SJCRH30 (cell line): ENCODE measurements around the gene SNAP47. TPM values are rescaled to one million over a fixed set of nuclear protein-coding genes. Genes with fewer than 3 reads are reported as not detected.
"Not testable (repeated sequence)": the region's sequence is repeated elsewhere in the genome, so short reads cannot be mapped to it uniquely, and the experiment has no call there.

Experiments
- DNase-seq, 2 experiments: peaks; one replicate each; pipeline ENCODE4 v3.0.0-alpha.2; 2015 to 2020
- H3K27ac ChIP-seq: fragments of 250-450 bp; sonication (Bioruptor Pico); 2 replicates; pipeline ENCODE4 v1.5.1; 2020; ENCODE audit warnings: mild to moderate bottlenecking, moderate library complexity
- H3K27me3 ChIP-seq: fragments of 250-450 bp; sonication (Bioruptor Pico); 2 replicates; pipeline ENCODE4 v1.5.1; 2020; ENCODE audit warnings: mild to moderate bottlenecking, moderate library complexity
- H3K36me3 ChIP-seq: fragments of 250-450 bp; sonication (Bioruptor Pico); 2 replicates; pipeline ENCODE4 v1.5.1; 2020; ENCODE audit warnings: mild to moderate bottlenecking, moderate library complexity
- H3K4me1 ChIP-seq: fragments of 250-450 bp; sonication (Bioruptor Pico); 2 replicates; pipeline ENCODE4 v1.5.1; 2020; ENCODE audit warnings: mild to moderate bottlenecking, moderate library complexity
- H3K4me3 ChIP-seq: fragments of 250-450 bp; sonication (Bioruptor Pico); 2 replicates; pipeline ENCODE4 v1.5.1; 2020; ENCODE audit warnings: mild to moderate bottlenecking, moderate library complexity
- H3K9me3 ChIP-seq: fragments of 250-450 bp; sonication (Bioruptor Pico); replicated peaks from 2 replicates; pipeline ENCODE4 v1.5.1; 2020; ENCODE audit warnings: mild to moderate bottlenecking, moderate library complexity
- total RNA-seq: library from RNA; depleted of rRNA; stranded (reverse); fragments of >200 nt; shearing (Covaris generic); gene quantifications from 2 replicates; pipeline ENCODE4 v1.2.3, GENCODE V29; 2014; rRNA removed

The SNAP47 gene, protein sequence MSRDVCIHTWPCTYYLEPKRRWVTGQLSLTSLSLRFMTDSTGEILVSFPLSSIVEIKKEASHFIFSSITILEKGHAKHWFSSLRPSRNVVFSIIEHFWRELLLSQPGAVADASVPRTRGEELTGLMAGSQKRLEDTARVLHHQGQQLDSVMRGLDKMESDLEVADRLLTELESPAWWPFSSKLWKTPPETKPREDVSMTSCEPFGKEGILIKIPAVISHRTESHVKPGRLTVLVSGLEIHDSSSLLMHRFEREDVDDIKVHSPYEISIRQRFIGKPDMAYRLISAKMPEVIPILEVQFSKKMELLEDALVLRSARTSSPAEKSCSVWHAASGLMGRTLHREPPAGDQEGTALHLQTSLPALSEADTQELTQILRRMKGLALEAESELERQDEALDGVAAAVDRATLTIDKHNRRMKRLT
- 37.8 and 40.0 TPM in 2 replicates for total RNA-seq

DNA sequence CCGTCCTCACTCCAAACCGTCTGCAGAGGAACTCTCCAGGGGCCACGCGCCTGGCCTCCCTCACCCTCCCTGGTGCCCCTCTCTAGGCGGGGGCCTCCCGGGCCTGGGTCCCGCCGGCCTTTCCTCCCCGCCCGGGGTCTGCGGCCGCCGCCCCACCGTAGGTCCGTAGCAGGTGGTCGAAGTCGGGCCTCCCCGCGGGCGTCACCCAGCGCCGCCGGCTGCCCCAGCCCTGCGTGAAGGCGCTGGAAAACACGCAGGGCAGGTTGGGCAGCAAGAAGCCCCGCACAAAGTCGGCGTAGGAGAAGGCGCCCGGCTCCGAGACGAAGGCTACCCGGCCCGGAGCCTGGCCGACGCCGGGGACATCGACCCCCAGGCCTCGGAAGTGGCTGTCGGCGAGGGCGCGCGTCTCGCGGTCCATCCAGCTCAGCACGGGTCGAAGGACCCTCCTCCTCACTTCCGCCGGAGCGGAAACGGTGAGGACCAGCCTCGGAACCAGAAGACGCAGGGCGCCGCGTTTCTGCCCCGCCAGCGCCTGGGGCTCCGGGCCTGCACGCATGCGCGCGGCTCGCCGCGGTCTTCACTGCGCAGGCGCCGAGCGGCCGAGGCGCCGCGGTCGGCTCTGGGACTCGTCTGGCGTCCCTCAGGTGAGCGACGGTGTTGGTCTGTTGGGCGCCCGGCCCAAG, at the start of gene SNAP47, which contains the start of gene JMJD4:
SNAP47 (plus strand) TSS at position 580 of the 683 bp plus-strand sequence. CDS start 12,302 bp downstream, outside the sequence.
JMJD4 (minus strand) TSS at position 447 of the 683 bp plus-strand sequence; CDS start at position 418, 29 bp downstream.
- Histone ChIP-seq H3K27me3 (no peaks in the 10 kb centered on the region), H3K4me3 (peak within 1 kb of the TSS; percentile 90), H3K4me1 (no peaks in the 10 kb centered on the region), H3K9me3 (no peaks in the 10 kb centered on the region), H3K27ac (peak within 1 kb of the TSS; percentile 61), H3K36me3 (peaks cover 17% of the 10 kb centered on the region; the same call in 1 of the 2 replicates)
- peak; percentile 95 for DNase-seq

DNA sequence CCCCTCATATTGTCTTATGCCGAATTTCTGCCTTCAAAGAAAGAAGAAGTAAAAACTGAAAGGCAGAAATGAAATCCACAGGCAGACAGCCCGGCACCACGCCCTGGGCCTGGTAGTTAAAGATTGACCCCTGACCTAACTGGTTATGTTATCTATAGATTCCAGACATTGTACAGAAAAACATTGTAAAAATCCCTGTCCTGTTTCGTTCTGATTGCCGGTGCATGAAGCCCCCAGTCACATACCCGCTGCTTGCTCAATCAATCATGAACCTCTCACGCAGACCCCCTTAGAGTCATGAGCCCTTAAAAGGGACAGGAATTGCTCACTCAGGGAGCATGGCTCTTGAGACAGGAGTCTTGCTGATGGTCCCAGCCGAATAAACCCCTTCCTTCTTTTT, 49.4 kb upstream of the SNAP47 start:
- Histone ChIP-seq H3K27ac (no peak overlapping the region), H3K27me3 (no peaks in the 10 kb centered on the region), H3K36me3 (0 out of 2 replicates have a peak, but pooled peaks cover 3% of the 10 kb centered on the region), H3K9me3 (peaks cover 6% of the 10 kb centered on the region; the same call in 1 of the 2 replicates), H3K4me3 (no peak overlapping the region), H3K4me1 (no peaks in the 10 kb centered on the region)
- DNase-seq: no peak

DNA sequence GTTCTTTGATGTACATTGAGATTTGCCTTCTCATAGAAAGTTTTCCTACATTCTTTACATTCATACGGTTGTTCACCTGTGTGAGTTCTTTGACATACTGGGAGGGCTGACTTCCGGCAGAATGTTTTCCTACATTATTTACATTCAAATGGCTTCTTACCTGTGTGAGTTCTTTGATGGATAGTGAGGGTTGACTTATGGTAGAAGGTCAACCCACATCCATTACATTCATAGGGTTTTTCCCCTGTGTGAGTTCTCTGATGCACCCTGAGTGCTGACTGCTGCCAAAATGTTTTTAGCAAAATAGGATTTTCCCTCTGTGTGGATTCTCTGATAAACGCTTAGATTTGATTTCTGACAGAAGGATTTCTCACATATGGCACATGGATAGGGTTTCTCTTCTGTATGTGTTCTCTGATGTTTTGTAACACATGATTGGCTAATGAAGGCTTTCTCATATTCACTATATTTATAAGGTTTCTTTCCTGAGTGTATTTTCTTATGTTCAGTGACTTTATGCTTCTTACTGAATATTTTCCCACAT, 37.8 kb upstream of the SNAP47 start:
- Histone ChIP-seq H3K4me3 (no peak overlapping the region), H3K36me3 (no peaks in the 10 kb centered on the region), H3K27ac (no peak overlapping the region), H3K27me3 (no peaks in the 10 kb centered on the region), H3K9me3 (peaks cover 11% of the 10 kb centered on the region; the same call in 1 of the 2 replicates), H3K4me1 (no peaks in the 10 kb centered on the region)
- no peak for DNase-seq

DNA sequence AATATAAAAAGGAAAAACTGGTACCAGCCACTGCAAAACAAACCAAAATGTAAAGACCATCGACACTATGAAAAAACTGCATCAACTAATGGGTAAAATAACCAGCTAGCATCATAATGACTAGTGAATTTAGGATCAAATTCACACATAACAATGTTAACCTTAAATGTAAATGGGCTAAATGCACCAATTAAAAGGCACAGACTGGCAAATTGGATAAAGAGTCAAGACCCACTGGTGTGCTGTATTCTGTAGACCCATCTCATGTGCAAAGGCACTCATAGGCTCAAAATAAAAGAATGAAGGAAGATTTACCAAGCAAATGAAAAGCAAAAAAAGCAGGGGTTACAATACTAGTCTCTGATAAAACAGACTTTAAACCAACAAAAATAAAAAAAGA, 33.6 kb upstream of the SNAP47 start:
- not testable (repeated sequence) for H3K27me3 ChIP-seq, DNase-seq, H3K36me3 ChIP-seq, H3K27ac ChIP-seq, H3K9me3 ChIP-seq, H3K4me3 ChIP-seq, H3K4me1 ChIP-seq

DNA sequence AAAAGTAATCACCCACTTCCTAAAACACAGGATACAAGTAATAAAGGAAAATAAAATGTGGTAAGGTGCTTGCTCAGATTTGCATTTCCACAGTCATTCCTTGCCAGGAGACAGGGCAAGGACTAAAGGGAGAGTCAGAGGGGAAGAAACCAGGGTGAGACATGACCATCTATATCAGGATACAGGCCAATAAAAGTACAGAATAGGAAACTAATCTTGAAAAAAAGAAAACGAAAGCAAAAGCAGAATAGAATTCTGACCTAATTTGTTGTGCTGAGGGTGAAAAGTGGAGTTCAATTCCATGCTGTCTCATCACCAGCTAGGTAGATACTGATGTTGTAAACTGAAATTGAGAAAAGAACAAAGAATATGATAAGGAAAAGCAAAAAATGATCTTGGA, 27.4 kb upstream of the SNAP47 start:
- no peaks in the 10 kb centered on the region for H3K27me3 ChIP-seq
- no peak overlapping the region for H3K4me3 ChIP-seq

DNA sequence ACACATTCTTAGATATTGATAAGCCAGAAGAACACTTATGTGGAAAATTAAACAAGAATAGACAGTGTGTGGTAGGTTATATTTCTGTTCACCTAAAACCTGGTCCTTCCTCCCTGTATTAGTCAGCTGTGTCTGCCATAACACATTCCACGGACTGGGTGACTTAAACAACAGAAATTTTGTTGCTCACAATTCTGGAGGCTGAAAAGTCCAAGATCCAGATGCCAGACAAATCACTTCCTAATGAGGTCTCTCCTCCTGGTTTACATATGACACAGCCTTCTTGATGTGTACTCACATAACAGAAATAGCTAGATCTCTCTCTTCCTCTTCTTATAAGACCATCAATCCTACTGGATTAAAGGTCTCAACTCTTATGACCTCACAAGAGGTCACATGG, 25.8 kb upstream of the SNAP47 start:
- no peak overlapping the region for H3K4me3 ChIP-seq
- peaks cover 5% of the 10 kb centered on the region for H3K9me3 ChIP-seq
- no peak overlapping the region for H3K27ac ChIP-seq
- H3K36me3 ChIP-seq: no peaks in the 10 kb centered on the region
- H3K4me1 ChIP-seq: no peaks in the 10 kb centered on the region
- no peaks in the 10 kb centered on the region for H3K27me3 ChIP-seq
- DNase-seq: no peak

More for the DNA sequence above, 27.4 kb upstream of the SNAP47 start:
- Histone ChIP-seq H3K27ac (no peak overlapping the region), H3K4me1 (no peaks in the 10 kb centered on the region), H3K9me3 (peaks cover 10% of the 10 kb centered on the region), H3K36me3 (no peaks in the 10 kb centered on the region)
- DNase-seq: no peak

DNA sequence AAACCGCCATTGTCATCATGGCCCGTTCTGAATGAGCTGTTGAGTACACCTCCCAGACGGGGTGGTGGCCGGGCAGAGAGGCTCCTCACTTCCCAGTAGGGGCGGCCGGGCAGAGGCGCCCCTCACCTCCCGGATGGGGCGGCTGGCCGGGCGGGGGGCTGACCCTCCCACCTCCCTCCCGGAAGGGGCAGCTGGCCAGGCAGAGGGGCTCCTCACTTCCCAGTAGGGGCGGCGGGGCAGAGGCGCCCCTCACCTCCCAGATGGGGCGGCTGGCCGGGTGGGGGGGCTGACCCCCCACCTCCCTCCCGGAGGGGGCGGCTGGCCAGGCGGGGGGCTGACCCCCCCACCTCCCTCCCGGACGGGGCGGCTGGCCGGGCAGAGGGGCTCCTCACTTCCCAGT, 24.8 kb upstream of the SNAP47 start:
- not testable (repeated sequence) for H3K4me3 ChIP-seq, H3K4me1 ChIP-seq, DNase-seq

DNA sequence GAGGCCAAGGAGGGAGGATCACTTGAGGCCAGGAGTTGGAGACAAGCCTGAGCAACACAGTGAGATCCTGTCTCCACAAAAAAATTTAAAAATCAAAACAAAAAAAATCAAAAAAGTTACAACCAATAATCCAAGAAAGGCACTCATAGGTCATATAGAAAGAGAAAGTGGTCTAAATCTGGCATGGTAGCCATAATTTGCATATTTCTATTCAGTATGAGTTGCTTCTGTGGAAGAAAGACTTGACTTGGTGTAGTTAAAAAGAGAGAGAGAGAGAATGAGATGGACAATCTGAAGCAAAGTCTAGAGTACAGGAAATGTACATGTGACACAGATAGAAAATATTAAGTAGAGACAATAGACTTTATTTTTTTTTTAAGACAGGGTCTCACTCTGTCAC, 22.6 kb upstream of the SNAP47 start:
- Histone ChIP-seq H3K4me3 (no peak overlapping the region), H3K36me3 (no peaks in the 10 kb centered on the region), H3K4me1 (no peaks in the 10 kb centered on the region), H3K27ac (no peak overlapping the region), H3K27me3 (no peaks in the 10 kb centered on the region), H3K9me3 (peaks cover 5% of the 10 kb centered on the region)
- no peak for DNase-seq

More for the DNA sequence above, 24.8 kb upstream of the SNAP47 start:
- H3K27me3 ChIP-seq, H3K9me3 ChIP-seq, H3K27ac ChIP-seq, H3K36me3 ChIP-seq: not testable (repeated sequence)

DNA sequence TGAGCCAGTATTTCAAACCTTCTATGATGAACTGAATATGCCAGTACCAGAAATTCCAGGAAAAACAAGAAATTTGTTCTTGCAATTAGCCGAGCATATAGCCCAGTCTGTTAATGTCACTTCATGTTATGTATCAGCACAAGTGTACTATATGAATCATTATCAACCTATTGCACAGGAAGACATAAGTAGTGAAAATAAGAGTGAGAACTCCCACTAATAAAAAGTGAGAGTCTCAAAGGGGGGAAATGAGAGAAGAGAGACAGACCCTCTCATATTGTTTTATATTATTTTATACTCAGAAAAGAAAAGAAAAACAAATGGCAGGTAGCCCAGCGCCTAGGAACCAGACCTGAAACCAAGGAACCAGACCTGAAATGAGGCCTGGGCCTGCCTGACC, 16.3 kb upstream of the SNAP47 start:
- H3K27ac ChIP-seq: no peak overlapping the region
- no peaks in the 10 kb centered on the region for H3K4me1 ChIP-seq
- peaks cover 17% of the 10 kb centered on the region for H3K9me3 ChIP-seq
- H3K27me3 ChIP-seq: no peaks in the 10 kb centered on the region
- H3K4me3 ChIP-seq: no peak overlapping the region
- no peak for DNase-seq
- H3K36me3 ChIP-seq: no peaks in the 10 kb centered on the region

DNA sequence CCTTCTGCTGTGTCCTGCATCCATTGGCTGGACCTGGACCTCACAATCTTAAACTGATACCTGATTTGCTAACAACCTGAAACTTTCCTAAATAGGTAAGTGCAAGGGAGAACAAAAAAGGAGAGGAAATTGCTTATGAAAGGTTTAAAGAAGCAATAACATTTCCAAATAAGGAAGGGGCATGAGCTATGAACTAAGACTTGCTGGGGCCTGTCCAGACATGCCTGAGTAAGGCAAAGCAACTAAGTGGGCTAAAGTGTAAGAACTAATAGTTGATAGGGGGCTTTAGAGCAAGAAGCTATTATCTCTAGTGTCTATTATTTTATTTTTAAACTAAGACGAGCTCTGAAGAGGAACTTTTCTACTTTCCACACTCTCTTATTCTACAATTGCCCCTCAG, 11.8 kb upstream of the SNAP47 start:
- H3K27ac ChIP-seq: no peak overlapping the region
- no peaks in the 10 kb centered on the region for H3K36me3 ChIP-seq
- H3K4me3 ChIP-seq: no peak overlapping the region
- H3K9me3 ChIP-seq: peaks cover 20% of the 10 kb centered on the region
- DNase-seq: no peak
- H3K27me3 ChIP-seq: no peaks in the 10 kb centered on the region
- no peaks in the 10 kb centered on the region for H3K4me1 ChIP-seq

DNA sequence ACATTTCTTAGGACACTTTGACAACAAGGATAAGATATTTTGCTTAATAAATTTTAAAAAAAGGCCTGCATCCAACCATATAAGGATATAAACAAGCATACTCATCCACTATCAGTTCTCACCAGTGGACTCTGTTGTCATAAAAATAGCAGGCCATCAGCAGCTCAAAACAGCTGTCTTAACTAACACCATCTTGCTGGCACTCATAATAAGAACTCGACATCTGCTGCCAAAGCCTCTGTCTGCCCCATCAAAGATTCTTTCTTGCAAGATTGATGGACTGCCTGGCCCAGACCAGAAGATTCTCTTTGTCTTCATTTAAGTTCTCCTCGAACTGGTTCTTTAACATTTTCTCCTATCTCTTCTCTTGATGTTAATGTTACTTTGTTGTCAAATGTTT, 10.2 kb upstream of the SNAP47 start:
- H3K4me1 ChIP-seq: no peaks in the 10 kb centered on the region
- no peak for DNase-seq
- H3K9me3 ChIP-seq: peaks cover 13% of the 10 kb centered on the region
- no peaks in the 10 kb centered on the region for H3K27me3 ChIP-seq
- H3K27ac ChIP-seq: no peak overlapping the region
- no peaks in the 10 kb centered on the region for H3K36me3 ChIP-seq
- H3K4me3 ChIP-seq: no peak overlapping the region

DNA sequence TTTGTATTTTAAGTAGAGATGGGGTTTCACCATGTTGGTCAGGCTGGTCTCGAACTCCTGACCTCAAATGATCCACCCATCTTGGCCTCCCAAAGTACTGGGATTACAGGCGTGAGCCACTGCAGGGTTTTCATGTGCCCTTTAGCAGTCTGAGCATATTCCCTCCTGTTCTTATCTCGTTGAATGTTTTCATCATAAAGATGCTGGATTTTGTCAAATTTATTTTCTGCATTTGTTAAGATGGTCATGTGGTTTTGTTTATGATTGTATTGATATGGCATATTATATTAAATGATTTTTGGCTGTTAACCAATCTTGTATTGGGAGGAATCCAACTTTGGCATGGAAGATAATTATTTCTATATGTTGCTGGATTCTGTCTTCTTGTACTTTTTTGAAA, 8.9 kb upstream of the SNAP47 start:
- H3K4me1 ChIP-seq: no peaks in the 10 kb centered on the region
- no peak overlapping the region for H3K27ac ChIP-seq
- no peak for DNase-seq
- no peak overlapping the region for H3K4me3 ChIP-seq
- H3K27me3 ChIP-seq: no peaks in the 10 kb centered on the region
- no peaks in the 10 kb centered on the region for H3K36me3 ChIP-seq
- peaks cover 12% of the 10 kb centered on the region for H3K9me3 ChIP-seq

DNA sequence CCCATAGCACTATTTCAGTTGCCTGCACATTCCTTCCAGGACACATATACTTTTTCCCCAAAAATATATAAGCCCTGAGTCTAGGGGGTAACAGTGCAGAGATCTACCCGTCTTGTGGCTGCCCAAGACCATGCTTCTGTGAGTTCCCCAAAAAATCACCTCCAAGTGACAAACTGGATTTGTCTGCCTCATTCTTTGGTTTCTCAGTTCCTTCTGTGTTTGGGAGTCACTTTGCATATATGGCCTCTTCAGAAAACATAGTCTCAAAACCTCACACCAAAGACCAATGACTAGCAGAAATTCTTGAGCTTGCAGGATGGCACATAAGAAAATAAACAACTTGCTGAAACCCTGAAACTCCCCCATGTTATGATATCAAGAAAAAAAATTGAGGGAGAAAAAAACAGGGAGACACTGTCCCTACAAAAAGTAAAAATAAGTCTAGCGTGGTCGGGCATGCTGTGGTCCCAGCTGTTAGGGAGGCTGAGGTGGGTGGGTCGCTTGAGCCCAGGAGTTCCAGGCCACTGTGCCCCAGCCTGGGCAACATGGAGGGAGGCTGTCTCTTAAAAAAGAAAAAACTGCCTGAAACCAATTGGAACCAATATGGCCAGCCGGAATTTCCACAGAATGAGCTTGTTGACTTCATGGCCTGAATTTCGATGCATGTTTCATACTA, 8.2 kb upstream of the SNAP47 start:
- Histone ChIP-seq H3K27me3 (no peaks in the 10 kb centered on the region), H3K36me3 (peaks cover under 1% of the 10 kb centered on the region; the same call in 1 of the 2 replicates), H3K9me3 (peaks cover 8% of the 10 kb centered on the region), H3K4me3 (no peak overlapping the region), H3K27ac (no peak overlapping the region), H3K4me1 (no peaks in the 10 kb centered on the region)
- DNase-seq: no peak

DNA sequence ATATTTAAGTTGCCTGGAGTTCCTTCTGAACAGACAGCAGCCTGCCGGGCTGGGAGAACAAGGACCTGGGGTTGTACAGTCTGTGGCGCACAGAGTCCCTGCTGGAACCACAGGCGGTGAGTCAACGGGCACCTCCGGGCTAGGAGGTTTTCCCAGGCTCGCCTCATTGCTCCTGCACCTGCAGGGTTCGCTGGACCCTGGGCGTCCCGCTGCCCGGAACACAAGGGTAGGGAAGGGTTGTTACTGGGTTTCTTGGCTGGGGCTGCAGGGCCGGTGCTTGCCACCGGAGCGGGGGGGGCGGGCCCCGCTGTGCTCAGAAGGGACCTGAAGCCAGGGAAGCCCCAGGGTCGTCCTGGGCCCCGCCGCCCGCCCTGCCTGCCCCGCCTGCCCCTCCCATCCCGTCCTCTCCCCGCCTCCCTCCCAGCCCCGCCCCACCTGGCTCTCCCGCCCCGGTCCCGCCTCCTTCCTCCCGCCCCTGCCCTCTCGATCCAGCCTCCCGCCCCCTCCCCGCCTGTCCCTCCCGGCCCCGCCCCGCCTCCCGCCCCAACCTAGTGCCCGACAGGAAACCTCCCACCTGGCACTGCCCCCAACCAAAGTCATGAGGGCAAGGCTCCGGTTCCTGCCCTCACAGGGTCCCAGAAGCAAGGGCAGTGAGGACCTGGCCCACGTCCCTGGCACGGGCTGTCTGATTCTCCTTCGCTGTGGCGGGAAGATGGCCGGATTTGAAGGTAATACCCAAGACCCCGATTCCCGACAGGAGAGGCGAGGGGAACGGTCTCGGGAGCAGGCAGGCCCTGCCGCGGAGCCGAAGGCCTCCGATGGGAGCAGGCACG, 7.0 kb upstream of the SNAP47 start:
- H3K9me3 ChIP-seq: peaks cover 3% of the 10 kb centered on the region; the same call in 1 of the 2 replicates
- peaks cover 10% of the 10 kb centered on the region; the same call in 1 of the 2 replicates for H3K36me3 ChIP-seq
- no peaks in the 10 kb centered on the region for H3K27me3 ChIP-seq
- DNase-seq: peak; percentile 80
- H3K27ac ChIP-seq: no peak overlapping the region
- H3K4me3 ChIP-seq: peak overlapping the region; percentile 58
- no peaks in the 10 kb centered on the region for H3K4me1 ChIP-seq
